ENCODE data around the gene NTNG2. TPM values are rescaled to one million over a fixed set of nuclear protein-coding genes. Genes with fewer than 3 reads are reported as not detected.

NTNG2 gene
- total RNA-seq, 1 donor from 2014 or later: 0.42 TPM

GRCh38 chr9:132135456-132135855 is 26.4 kb upstream of the NTNG2 start:
- Histone ChIP-seq H3K4me3 (ENCODE audit: low read depth, low read length) (no peak overlapping the region), H3K27me3 (ENCODE audit: control insufficient read depth, insufficient read depth, low read length) (peaks cover 29% of the 10 kb centered on the region), H3K36me3 (ENCODE audit: control insufficient read depth, insufficient read depth, low read length) (no peaks in the 10 kb centered on the region)
- no peak for DNase-seq (ENCODE audit: low read depth)
- TF ChIP-seq, protein P1, sequence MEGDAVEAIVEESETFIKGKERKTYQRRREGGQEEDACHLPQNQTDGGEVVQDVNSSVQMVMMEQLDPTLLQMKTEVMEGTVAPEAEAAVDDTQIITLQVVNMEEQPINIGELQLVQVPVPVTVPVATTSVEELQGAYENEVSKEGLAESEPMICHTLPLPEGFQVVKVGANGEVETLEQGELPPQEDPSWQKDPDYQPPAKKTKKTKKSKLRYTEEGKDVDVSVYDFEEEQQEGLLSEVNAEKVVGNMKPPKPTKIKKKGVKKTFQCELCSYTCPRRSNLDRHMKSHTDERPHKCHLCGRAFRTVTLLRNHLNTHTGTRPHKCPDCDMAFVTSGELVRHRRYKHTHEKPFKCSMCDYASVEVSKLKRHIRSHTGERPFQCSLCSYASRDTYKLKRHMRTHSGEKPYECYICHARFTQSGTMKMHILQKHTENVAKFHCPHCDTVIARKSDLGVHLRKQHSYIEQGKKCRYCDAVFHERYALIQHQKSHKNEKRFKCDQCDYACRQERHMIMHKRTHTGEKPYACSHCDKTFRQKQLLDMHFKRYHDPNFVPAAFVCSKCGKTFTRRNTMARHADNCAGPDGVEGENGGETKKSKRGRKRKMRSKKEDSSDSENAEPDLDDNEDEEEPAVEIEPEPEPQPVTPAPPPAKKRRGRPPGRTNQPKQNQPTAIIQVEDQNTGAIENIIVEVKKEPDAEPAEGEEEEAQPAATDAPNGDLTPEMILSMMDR (IDR thresholded peaks at IDR 0.05; ENCODE audit: insufficient read depth, low read length, poor library complexity, severe bottlenecking): no peak

GRCh38 chr9:132136151-132136780 is 25.6 kb upstream of the NTNG2 start:
- Histone ChIP-seq H3K4me3 (ENCODE audit: low read depth, low read length) (no peak overlapping the region), H3K27me3 (ENCODE audit: control insufficient read depth, insufficient read depth, low read length) (peaks cover 34% of the 10 kb centered on the region), H3K36me3 (ENCODE audit: control insufficient read depth, insufficient read depth, low read length) (no peaks in the 10 kb centered on the region)
- TF ChIP-seq, protein P1 (IDR thresholded peaks at IDR 0.05; ENCODE audit: insufficient read depth, low read length, poor library complexity, severe bottlenecking): no peak
- no peak for DNase-seq (ENCODE audit: low read depth)

- H3K27me3 ChIP-seq (ENCODE audit: control insufficient read depth, insufficient read depth, low read length): peaks cover 43% of the 10 kb centered on the region
- H3K4me3 ChIP-seq (ENCODE audit: low read depth, low read length): no peak overlapping the region
- DNase-seq (ENCODE audit: low read depth): no peak
- H3K36me3 ChIP-seq (ENCODE audit: control insufficient read depth, insufficient read depth, low read length): no peaks in the 10 kb centered on the region
- TF ChIP-seq, protein P1 (IDR thresholded peaks at IDR 0.05; ENCODE audit: insufficient read depth, low read length, poor library complexity, severe bottlenecking): no peak
These were observed 20.4 kb upstream of the NTNG2 start for GRCh38 chr9:132141344-132141947.

DNA sequence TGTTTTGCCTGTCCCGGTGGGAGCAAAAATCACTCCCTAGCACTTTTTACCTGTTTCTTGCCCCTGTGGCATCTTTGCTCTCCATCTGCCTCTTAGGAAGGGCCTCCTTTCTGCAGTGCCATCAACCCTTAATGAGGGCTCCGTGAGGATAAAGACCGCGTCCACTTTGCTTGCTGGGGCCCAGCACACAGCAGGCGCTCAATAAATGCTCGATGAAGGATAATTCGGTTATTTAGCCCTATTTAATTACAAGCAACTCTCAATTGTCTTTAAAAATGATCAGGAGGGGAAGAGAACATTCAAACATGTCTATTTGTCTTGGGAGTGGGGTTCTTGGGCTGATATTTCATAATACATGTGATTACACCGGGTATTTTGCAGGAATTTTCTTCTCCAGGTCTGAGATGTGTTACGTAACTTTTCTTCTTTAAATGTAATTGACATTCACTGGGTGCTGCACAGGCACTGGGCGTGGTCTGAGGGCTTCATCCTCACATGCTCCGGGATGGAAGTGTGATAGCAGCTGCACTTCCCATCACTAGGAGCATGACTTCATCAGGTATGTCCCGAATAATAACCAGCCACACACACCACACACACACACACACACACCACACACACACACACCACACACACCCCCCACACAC is 19.8 kb upstream of the NTNG2 start:
- H3K4me3 ChIP-seq (ENCODE audit: low read depth, low read length): no peak overlapping the region
- TF ChIP-seq, protein P1 (IDR thresholded peaks at IDR 0.05; ENCODE audit: insufficient read depth, low read length, poor library complexity, severe bottlenecking): no peak
- no peaks in the 10 kb centered on the region for H3K36me3 ChIP-seq (ENCODE audit: control insufficient read depth, insufficient read depth, low read length)
- DNase-seq (ENCODE audit: low read depth): no peak
- peaks cover 41% of the 10 kb centered on the region for H3K27me3 ChIP-seq (ENCODE audit: control insufficient read depth, insufficient read depth, low read length)

DNA sequence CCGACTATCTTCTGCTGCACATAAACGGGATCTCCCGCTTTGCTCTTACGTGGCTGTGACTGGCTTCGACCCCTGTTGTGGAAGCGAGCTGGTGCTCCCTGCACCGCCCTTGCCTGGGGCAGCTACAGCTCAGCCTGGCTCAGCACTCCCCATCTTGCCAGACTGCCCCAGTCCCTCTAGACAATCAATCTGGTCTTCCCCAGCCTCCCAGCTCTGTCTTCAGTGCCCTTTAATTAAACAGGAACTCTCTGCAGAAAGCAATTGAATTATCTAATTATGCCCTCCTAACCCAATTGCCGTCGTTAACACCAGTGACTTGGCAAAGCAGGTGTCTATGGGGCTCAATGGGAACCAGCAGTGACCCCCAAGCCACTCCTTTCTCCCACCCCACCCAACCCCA is 18.9 kb upstream of the NTNG2 start:
- TF ChIP-seq, protein P1 (IDR thresholded peaks at IDR 0.05; ENCODE audit: insufficient read depth, low read length, poor library complexity, severe bottlenecking): no peak
- H3K36me3 ChIP-seq (ENCODE audit: control insufficient read depth, insufficient read depth, low read length): no peaks in the 10 kb centered on the region
- H3K4me3 ChIP-seq (ENCODE audit: low read depth, low read length): no peak overlapping the region
- no peak for DNase-seq (ENCODE audit: low read depth)
- H3K27me3 ChIP-seq (ENCODE audit: control insufficient read depth, insufficient read depth, low read length): peaks cover 38% of the 10 kb centered on the region
